Astrocyte (in vitro differentiated cells and primary cell): ENCODE results near the gene LCN1. TPM values are rescaled to one million over a fixed set of nuclear protein-coding genes. Genes with fewer than 3 reads are reported as not detected.
"Not testable (repeated sequence)": the region's sequence is repeated elsewhere in the genome, so short reads cannot be mapped to it uniquely, and the experiment has no call there.

Experiments
- DNase-seq: peaks from one replicate; pipeline ENCODE4 v3.0.0-alpha.2; 2010; ENCODE audit warnings: low read depth
- FAIRE-seq: peaks from 2 replicates; lab custom pipeline; 2011; peaks lifted over from hg19 to GRCh38; lab: Jason Lieb, UNC
- H2AFZ ChIP-seq: 2 replicates; pipeline ENCODE4 v1.6.0; 2012; ENCODE audit warnings: low read depth, low read length, inconsistent platforms
- H3K27ac ChIP-seq: 2 replicates; pipeline ENCODE4 v1.5.1; 2011; ENCODE audit warnings: low read depth, low read length, inconsistent platforms
- H3K27me3 ChIP-seq: 2 replicates; pipeline ENCODE4 v1.6.0; 2011; ENCODE audit warnings: low read length, inconsistent platforms; ENCODE audit not compliant: insufficient read depth
- H3K36me3 ChIP-seq: 2 replicates; pipeline ENCODE4 v1.5.1; 2011; ENCODE audit warnings: low read length, inconsistent platforms; ENCODE audit not compliant: insufficient read depth
- H3K4me1 ChIP-seq: 2 replicates; pipeline ENCODE4 v1.5.1; 2011; ENCODE audit warnings: low read length, inconsistent platforms; ENCODE audit not compliant: insufficient read depth
- H3K4me2 ChIP-seq: 2 replicates; pipeline ENCODE4 v1.6.0; 2012; ENCODE audit warnings: low read length, inconsistent platforms
- H3K4me3 ChIP-seq: 2 replicates; pipeline ENCODE4 v1.5.1; 2011; ENCODE audit warnings: low read depth, mild to moderate bottlenecking, low read length, inconsistent platforms; ENCODE audit not compliant: insufficient read depth
- H3K79me2 ChIP-seq: 2 replicates; pipeline ENCODE4 v1.6.0; 2012; ENCODE audit warnings: mild to moderate bottlenecking, low read length, inconsistent platforms; ENCODE audit not compliant: insufficient read depth
- H3K9ac ChIP-seq: 2 replicates; pipeline ENCODE4 v1.6.0; 2012; ENCODE audit warnings: mild to moderate bottlenecking, low read length, inconsistent platforms
- H3K9me3 ChIP-seq: 2 replicates; pipeline ENCODE4 v1.5.1; 2012; ENCODE audit warnings: low read depth, mild to moderate bottlenecking, low read length, inconsistent platforms; ENCODE audit not compliant: insufficient read depth
- H4K20me1 ChIP-seq: 2 replicates; pipeline ENCODE4 v1.6.0; 2012; ENCODE audit warnings: low read length, inconsistent platforms; ENCODE audit not compliant: insufficient read depth
- H3K27ac Mint-ChIP-seq: one replicate; pipeline ENCODE4 v1.8.0; 2021; ENCODE audit warnings: mild to moderate bottlenecking, mixed read lengths; ENCODE audit not compliant: unreplicated experiment
- H3K27me3 Mint-ChIP-seq: one replicate; pipeline ENCODE4 v1.8.0; 2021; ENCODE audit warnings: low read depth, mixed read lengths; ENCODE audit not compliant: unreplicated experiment
- H3K36me3 Mint-ChIP-seq: one replicate; pipeline ENCODE4 v1.8.0; 2021; ENCODE audit warnings: low read depth, mixed read lengths; ENCODE audit not compliant: unreplicated experiment
- H3K4me1 Mint-ChIP-seq: one replicate; pipeline ENCODE4 v1.8.0; 2021; ENCODE audit warnings: low read depth, mixed read lengths; ENCODE audit not compliant: unreplicated experiment
- H3K4me3 Mint-ChIP-seq: one replicate; pipeline ENCODE4 v1.8.0; 2021; ENCODE audit warnings: mild to moderate bottlenecking, moderate library complexity, mixed read lengths; ENCODE audit not compliant: unreplicated experiment
- H3K9me3 Mint-ChIP-seq: one replicate; pipeline ENCODE4 v1.8.0; 2021; ENCODE audit warnings: mild to moderate bottlenecking, mixed read lengths; ENCODE audit not compliant: unreplicated experiment
- EZH2 ChIP-seq: IDR thresholded peaks from 2 replicates; pipeline ENCODE4 v1.6.1; 2012; ENCODE audit warnings: mild to moderate bottlenecking, low read length, inconsistent platforms; ENCODE audit not compliant: insufficient read depth
- total RNA-seq: library from RNA; stranded (reverse); gene quantifications from 2 replicates; pipeline ENCODE4 v1.2.1, GENCODE V29; 2021
- TF ChIP-seq, protein P1 (sequence below): IDR thresholded peaks from 2 replicates; pipeline ENCODE4 v1.5.1; 2011; ENCODE audit warnings: low read depth, mild to moderate bottlenecking, inconsistent platforms, low read length, moderate library complexity; ENCODE audit not compliant: insufficient read depth

Gene LCN1
- total RNA-seq, 1 donor from 2014 or later, result not detected

DNA sequence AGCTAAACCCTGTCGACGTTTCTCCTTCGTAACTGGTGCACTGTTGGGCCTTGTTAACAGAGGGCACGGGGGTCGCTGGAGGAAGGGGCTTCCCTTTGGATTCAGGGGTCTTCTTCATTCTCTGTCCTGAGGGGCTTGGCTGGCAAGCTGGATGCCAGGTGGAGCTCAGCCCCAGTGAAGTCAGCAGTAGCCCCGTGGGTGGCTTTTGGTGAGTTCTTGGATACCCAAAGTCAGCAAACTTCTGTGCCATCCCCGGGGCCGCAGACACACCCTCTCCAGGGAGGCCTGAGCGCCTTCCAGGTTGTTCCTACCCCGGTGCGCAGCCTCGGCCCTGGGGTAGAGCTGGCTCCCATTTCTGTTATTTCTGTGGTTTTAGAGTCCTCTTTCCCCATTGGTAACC, 12.4 kb downstream of the LCN1 start:
- no peaks in the 10 kb centered on the region for H3K79me2 ChIP-seq
- H4K20me1 ChIP-seq, result no peaks in the 10 kb centered on the region
- TF ChIP-seq, protein P1, sequence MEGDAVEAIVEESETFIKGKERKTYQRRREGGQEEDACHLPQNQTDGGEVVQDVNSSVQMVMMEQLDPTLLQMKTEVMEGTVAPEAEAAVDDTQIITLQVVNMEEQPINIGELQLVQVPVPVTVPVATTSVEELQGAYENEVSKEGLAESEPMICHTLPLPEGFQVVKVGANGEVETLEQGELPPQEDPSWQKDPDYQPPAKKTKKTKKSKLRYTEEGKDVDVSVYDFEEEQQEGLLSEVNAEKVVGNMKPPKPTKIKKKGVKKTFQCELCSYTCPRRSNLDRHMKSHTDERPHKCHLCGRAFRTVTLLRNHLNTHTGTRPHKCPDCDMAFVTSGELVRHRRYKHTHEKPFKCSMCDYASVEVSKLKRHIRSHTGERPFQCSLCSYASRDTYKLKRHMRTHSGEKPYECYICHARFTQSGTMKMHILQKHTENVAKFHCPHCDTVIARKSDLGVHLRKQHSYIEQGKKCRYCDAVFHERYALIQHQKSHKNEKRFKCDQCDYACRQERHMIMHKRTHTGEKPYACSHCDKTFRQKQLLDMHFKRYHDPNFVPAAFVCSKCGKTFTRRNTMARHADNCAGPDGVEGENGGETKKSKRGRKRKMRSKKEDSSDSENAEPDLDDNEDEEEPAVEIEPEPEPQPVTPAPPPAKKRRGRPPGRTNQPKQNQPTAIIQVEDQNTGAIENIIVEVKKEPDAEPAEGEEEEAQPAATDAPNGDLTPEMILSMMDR, result no peak
- TF ChIP-seq EZH2, result no peak
- H3K36me3 ChIP-seq, result no peaks in the 10 kb centered on the region
- H3K9me3 ChIP-seq, result no peaks in the 10 kb centered on the region
- DNase-seq (no peak), FAIRE-seq (no peak)
- no peak overlapping the region for H3K27ac ChIP-seq
- H3K27me3 ChIP-seq, result no peaks in the 10 kb centered on the region
- Mint-ChIP-seq H3K9me3 (peaks cover 5% of the 10 kb centered on the region), H3K27me3 (peaks cover 4% of the 10 kb centered on the region), H3K4me3 (no peak overlapping the region), H3K4me1 (peaks cover 22% of the 10 kb centered on the region), H3K36me3 (peaks cover 2% of the 10 kb centered on the region), H3K27ac (no peak overlapping the region)
- no peaks in the 10 kb centered on the region for H3K4me1 ChIP-seq
- H3K9ac ChIP-seq, result no peak overlapping the region
- H2AFZ ChIP-seq, result no peak overlapping the region
- no peak overlapping the region for H3K4me2 ChIP-seq
- no peak overlapping the region for H3K4me3 ChIP-seq

GRCh38 chr9:135534192-135534711, 13.0 kb downstream of the LCN1 start:
- H3K4me1 Mint-ChIP-seq, result peaks cover 20% of the 10 kb centered on the region
- not testable (repeated sequence) for H3K27ac Mint-ChIP-seq, H3K36me3 ChIP-seq, FAIRE-seq, H3K4me1 ChIP-seq, H3K4me3 Mint-ChIP-seq, H3K9me3 ChIP-seq, H3K36me3 Mint-ChIP-seq, H3K9ac ChIP-seq, H2AFZ ChIP-seq, H3K27me3 Mint-ChIP-seq, H3K4me3 ChIP-seq, H3K79me2 ChIP-seq, H3K9me3 Mint-ChIP-seq, H3K4me2 ChIP-seq, H4K20me1 ChIP-seq, H3K27ac ChIP-seq, DNase-seq, H3K27me3 ChIP-seq

DNA sequence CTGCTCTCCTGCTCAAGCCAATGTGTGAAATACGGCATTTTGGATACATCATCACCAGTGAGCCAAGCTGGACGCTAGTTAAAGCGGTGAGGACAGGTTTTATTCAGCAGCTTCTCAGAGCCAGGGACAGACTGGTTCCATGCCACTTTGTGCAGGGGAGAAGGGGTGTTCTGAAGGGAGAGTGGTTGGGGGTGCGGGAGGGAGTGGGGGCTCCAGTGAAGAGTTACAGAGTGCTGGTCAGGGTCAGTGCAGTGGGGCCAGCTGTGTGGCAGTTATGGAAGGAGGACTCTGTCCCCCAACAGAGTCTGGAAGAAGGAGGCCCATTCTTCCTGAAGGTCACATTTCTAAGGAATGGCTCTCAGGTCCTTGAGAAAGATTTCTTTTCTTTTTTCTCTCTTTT, 13.6 kb downstream of the LCN1 start:
- not testable (repeated sequence) for H3K4me3 ChIP-seq, H3K4me3 Mint-ChIP-seq, H3K9me3 ChIP-seq, H3K79me2 ChIP-seq, H3K9ac ChIP-seq, H3K4me1 ChIP-seq, DNase-seq, H3K27ac ChIP-seq, H3K27ac Mint-ChIP-seq, H3K36me3 ChIP-seq, FAIRE-seq, H3K36me3 Mint-ChIP-seq, H3K9me3 Mint-ChIP-seq, H4K20me1 ChIP-seq, H3K4me2 ChIP-seq, H3K27me3 ChIP-seq, H2AFZ ChIP-seq
- Mint-ChIP-seq H3K27me3 (peaks cover 14% of the 10 kb centered on the region), H3K4me1 (peaks cover 20% of the 10 kb centered on the region)

GRCh38 chr9:135535631-135536030, 14.4 kb downstream of the LCN1 start:
- H4K20me1 ChIP-seq, H3K9me3 ChIP-seq, H3K9me3 Mint-ChIP-seq, H3K4me2 ChIP-seq, H3K36me3 Mint-ChIP-seq, H3K4me3 Mint-ChIP-seq, H3K36me3 ChIP-seq, H3K27ac ChIP-seq, H2AFZ ChIP-seq, H3K4me1 ChIP-seq, H3K27me3 ChIP-seq, H3K79me2 ChIP-seq, H3K27ac Mint-ChIP-seq, DNase-seq, FAIRE-seq, H3K9ac ChIP-seq, H3K4me3 ChIP-seq: not testable (repeated sequence)
- Mint-ChIP-seq H3K4me1 (peaks cover 20% of the 10 kb centered on the region), H3K27me3 (peaks cover 19% of the 10 kb centered on the region)
